Fibroblast of pulmonary artery (primary cell): Measurements from ENCODE around the gene MYL3.
"Not testable (repeated sequence)": the region's sequence is repeated elsewhere in the genome, so short reads cannot be mapped to it uniquely, and the experiment has no call there.

Experiments
- DNase-seq: peaks from one replicate; pipeline ENCODE4 v3.0.0-alpha.2; 2010; ENCODE audit warnings: low read depth
- H3K4me3 ChIP-seq: replicated peaks from 2 replicates; pipeline ENCODE4 v1.5.1; 2011; ENCODE audit warnings: low read depth, mild to moderate bottlenecking, control low read depth, low read length, moderate library complexity
- TF ChIP-seq, protein P1 (sequence below): IDR thresholded peaks from 2 replicates; pipeline ENCODE4 v1.5.1; 2011; ENCODE audit warnings: mild to moderate bottlenecking, control low read depth, low read length, inconsistent platforms; ENCODE audit errors: missing control alignments

The MYL3 gene

DNA sequence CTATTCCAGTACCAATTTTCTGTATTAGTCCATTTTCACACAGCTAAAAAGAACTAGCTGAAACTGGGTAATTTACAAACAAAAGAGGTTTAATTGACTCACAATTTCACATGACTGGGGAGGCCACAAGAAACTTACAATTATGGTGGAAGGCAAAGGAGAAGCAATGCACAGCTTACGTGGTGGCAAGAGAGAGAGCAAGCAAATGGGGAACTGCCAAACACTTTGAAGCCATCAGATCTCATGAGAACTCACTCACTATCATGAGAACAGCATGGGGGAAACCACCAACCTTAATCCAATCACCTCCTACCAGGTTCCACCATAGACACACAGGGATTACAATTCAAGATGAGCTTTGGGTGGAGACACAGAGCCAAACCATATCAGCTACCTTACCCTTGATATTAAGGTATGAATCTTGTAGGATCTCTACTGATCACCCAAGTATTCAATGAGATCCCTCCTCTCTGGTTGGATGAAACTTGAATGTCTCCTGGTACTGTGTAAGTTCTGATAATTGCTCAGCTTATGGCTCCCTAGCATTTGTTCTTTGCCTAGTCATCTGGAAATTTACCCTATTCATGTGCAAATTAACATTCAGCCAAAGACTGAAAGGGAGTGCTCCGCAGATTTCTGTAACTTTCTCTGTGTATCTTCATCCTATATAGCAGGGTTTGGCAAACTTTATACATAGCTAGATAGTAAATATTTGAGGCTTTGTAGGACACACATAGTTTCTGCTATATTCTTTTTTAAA lies 38.9 kb downstream of the MYL3 start:
- no peak overlapping the region for H3K4me3 ChIP-seq
- no peak for DNase-seq
- TF ChIP-seq, protein P1, sequence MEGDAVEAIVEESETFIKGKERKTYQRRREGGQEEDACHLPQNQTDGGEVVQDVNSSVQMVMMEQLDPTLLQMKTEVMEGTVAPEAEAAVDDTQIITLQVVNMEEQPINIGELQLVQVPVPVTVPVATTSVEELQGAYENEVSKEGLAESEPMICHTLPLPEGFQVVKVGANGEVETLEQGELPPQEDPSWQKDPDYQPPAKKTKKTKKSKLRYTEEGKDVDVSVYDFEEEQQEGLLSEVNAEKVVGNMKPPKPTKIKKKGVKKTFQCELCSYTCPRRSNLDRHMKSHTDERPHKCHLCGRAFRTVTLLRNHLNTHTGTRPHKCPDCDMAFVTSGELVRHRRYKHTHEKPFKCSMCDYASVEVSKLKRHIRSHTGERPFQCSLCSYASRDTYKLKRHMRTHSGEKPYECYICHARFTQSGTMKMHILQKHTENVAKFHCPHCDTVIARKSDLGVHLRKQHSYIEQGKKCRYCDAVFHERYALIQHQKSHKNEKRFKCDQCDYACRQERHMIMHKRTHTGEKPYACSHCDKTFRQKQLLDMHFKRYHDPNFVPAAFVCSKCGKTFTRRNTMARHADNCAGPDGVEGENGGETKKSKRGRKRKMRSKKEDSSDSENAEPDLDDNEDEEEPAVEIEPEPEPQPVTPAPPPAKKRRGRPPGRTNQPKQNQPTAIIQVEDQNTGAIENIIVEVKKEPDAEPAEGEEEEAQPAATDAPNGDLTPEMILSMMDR: no peak

DNA sequence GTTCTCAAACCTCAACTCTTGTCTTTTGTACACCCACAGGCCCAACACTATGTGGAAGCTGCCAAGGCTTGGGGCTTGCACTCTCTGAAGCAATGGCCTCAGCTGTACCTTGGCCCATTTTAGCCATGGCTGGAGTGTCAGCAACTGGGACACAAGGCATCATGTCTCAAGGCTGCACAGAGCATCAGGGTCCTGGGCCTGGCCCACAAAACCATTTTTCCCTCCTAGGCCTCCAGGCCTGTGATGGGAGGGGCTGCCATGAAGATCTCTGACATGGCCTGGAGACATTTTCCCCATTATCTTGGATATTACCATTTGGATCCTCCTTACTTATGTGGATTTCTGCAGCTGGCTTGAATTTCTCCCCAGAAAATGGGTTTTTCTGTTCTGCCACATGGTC lies 39.9 kb downstream of the MYL3 start:
- DNase-seq, H3K4me3 ChIP-seq: not testable (repeated sequence)

GRCh38 chr3:46821553-46821952 lies 41.7 kb downstream of the MYL3 start:
- no peak overlapping the region for H3K4me3 ChIP-seq
- no peak for DNase-seq
- TF ChIP-seq, protein P1: no peak

DNA sequence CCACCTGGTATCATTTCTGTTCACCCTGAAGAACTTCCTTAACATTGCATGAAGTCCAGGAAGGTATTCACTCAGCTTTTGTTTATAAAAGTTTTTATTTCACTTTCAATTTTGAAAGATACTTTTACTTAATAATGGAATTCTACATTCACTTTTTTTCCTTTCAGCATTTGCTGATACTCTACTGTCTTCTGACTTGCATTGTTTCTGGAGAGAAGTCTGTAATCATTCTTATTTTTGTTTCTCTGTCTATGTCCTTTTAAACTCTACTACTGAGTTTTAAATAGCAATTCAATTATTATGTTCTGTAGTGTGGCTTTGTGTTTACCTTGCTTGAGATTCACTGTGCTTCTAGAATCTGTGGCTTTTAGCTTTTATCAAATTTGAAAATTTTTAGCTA lies 42.4 kb downstream of the MYL3 start:
- TF ChIP-seq, protein P1: no peak
- no peak overlapping the region for H3K4me3 ChIP-seq
- DNase-seq: no peak

GRCh38 chr3:46812237-46812791 lies 50.9 kb downstream of the MYL3 start:
- peak overlapping the region; percentile 24 for H3K4me3 ChIP-seq
- peak; percentile 39 for DNase-seq
- TF ChIP-seq, protein P1: no peak

DNA sequence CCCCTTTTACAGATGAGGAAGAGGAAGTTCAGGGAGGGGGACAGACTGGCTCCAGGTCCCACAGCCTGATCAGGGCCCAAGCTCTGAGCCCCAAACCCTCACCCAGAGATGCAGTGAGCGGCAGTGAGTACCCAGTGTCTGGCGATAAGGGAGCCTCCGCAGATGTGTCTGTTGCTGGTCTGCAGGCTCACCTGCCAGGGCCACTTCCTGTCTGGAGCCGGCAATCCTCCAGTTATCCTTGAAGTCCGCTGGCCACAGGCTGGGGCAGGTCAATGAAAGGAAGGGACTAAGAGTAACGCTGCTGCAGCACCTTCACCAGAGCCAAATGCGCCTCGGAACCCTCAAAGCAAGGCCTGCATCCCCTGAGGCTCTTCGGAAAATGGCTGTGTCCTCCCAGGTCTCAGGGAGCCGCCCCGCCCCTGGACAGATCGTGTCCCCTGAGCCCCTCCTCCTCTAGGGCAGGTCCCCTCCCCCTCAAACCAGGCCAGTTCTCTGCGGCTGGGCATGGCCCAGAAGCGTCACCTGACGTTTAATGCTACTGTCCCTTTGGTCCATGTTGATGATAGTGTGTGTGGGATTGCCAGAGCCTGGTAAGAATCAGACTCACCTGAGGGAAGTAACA lies 51.5 kb downstream of the MYL3 start:
- H3K4me3 ChIP-seq: no peak overlapping the region
- DNase-seq: no peak
- TF ChIP-seq, protein P1: no peak

- H3K4me3 ChIP-seq, DNase-seq: not testable (repeated sequence)
Measured at GRCh38 chr3:46808766-46809165, 54.5 kb downstream of the MYL3 start.
